Activated gamma-delta T cell treated with anti-CD3 and anti-CD28 coated beads, Interleukin-2, amount 50 U/mL, for 16 hours (primary cell): ENCODE measurements around the gene PNPLA7.

Source experiments
- DNase-seq: peaks from one replicate; pipeline ENCODE4 v3.0.0-alpha.2; 2020; ENCODE audit warnings: low read depth

Gene PNPLA7

GRCh38 chr9:137434498-137435380, 115.5 kb downstream of the PNPLA7 start:
- no peak for DNase-seq

GRCh38 chr9:137433916-137434431, 116.2 kb downstream of the PNPLA7 start:
- DNase-seq: no peak

GRCh38 chr9:137433349-137433915, 116.8 kb downstream of the PNPLA7 start:
- DNase-seq: no peak

- no peak for DNase-seq
Measured at GRCh38 chr9:137432687-137433348, 117.4 kb downstream of the PNPLA7 start.

GRCh38 chr9:137431416-137431931, 118.7 kb downstream of the PNPLA7 start:
- DNase-seq: no peak

GRCh38 chr9:137430723-137431415, 119.3 kb downstream of the PNPLA7 start:
- DNase-seq: no peak

GRCh38 chr9:137429974-137430722, 120.1 kb downstream of the PNPLA7 start:
- no peak for DNase-seq

- no peak for DNase-seq
Measured at GRCh38 chr9:137429546-137429890, 120.7 kb downstream of the PNPLA7 start.

- no peak for DNase-seq
Measured at GRCh38 chr9:137428841-137429545, 121.2 kb downstream of the PNPLA7 start.

- no peak for DNase-seq
Measured at GRCh38 chr9:137428311-137428630, 121.9 kb downstream of the PNPLA7 start.

DNA sequence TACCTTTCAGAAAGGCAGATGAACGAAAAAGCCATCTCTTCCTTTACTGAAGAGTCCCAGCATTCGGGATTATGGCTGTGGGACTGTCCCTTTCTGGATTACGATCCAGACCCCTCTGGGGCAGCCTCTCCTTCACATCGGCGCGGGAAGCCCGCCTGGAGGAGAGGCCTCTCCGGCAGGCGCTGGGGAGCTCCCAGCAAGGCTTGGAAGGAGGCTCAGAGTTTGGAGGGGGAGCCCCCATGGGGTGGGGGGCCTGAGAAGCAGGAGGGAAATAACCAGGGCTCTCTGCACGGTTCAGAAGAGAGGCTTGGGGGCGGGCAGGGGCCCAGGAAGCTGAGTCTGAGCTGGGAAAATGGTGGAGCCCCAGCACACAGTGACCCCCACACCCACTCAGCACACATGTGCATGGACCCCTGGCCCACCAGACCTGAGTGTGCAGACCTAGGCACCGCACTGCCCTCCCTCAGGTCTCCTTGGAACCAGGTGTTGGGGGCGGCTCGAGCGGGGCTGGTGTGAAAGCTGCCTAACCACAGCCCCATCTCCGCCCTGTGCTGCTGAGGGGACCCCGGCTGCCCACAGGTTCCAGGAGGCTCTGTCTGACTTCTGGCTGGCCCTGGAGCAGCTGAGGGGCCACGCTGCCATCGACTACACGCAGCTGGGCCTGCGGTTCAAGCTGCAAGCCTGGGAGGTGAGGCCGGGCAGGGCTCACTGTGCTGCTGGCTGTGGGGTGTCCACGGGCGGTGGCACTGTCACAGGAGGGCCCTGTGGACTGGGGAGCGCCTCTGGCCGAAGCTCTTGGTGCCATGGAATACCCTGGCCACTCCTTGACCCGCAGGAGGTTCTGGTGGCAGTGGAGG, 122.5 kb downstream of the PNPLA7 start:
- no peak for DNase-seq

DNA sequence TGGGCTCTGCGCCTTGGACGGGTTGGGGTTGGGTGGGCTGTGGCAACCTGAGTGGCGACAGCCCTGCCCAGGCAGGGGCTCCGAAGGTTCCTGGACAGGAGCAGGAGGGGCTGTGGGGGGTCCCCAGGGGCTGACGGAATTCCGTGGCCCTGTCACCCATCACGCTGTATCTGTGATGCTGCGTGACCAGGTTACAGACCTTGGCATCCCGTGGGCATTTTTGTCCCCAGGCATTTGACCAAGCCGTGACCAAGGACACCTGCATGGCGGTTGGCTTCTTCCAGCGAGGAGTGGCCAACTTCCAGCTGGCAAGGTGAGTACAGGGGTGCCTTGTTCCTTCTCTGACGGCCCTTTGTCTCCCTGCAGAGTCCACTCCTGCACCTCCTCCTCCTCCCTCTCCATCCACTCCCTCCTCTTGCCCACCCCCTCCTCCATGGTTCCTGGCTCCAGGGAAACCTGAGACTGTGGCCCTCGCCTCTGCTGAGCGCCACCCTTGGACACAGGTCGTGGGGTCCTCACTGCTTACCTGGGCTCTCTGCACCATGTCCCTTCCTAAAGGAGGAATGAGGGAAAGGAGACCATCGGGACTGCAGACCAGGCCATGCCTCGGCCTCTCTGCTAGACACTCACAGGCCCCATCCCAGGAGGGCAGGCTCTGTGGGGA, 124.1 kb downstream of the PNPLA7 start:
- DNase-seq: no peak

GRCh38 chr9:137423514-137424291, 126.5 kb downstream of the PNPLA7 start:
- no peak for DNase-seq

DNA sequence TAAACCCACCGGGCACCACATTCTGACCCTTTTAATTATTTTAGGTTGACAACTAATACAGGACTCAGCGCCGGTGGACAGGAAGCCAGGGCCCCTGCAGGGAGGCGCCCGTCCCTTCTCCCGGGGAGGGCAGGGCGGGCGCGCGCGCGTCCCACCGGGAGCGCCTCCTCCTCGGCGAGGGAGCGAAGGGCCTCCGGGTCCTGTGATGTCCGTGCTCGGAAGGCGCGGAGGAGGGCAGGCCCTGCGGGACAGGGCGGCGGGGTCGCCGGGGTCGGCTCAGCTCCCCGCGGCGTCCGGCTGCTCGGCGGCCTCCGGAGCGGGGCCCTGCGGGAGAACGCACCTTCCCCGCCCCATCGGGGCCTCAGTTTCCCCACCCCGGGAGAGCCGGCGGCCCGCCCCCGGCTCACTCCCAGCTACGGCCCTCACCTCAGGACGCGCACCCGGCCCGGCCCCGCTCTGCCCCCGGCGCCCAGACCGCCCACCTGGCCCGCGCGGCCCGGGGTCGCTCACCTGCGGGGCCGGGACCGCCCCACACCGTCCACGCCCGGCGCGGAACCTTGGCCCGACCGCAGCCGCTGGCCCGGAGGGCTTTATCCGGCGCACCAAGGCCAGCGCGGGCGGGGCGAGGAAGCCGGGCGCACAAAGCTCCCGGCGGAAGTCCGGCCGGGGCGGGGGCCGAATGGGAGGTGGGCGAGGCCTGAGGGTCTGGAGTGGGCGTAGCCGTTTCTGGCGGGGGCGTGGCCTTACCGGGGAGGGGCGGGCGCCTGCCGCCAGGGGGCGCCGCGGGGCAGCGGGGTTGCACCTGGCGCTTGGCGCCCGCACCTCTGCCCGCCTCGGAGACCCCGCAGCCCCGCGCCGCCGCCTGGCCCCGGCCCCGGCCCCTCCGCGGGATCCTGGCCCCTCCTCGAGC, 127.3 kb downstream of the PNPLA7 start, which contains the start of the genes EXD3 and NOXA1:
EXD3 (minus strand) TSS at position 559 of the 910 bp plus-strand sequence. CDS start 27,805 bp downstream, outside the sequence.
NOXA1 (plus strand) TSS at position 790 of the 910 bp plus-strand sequence. CDS start 137 bp downstream, outside the sequence.
- DNase-seq: peak; percentile 93

GRCh38 chr9:137421838-137422603, 128.2 kb downstream of the PNPLA7 start:
- DNase-seq: no peak
